ENCODE measurements around the gene GABARAP.

Gene GABARAP

DNA sequence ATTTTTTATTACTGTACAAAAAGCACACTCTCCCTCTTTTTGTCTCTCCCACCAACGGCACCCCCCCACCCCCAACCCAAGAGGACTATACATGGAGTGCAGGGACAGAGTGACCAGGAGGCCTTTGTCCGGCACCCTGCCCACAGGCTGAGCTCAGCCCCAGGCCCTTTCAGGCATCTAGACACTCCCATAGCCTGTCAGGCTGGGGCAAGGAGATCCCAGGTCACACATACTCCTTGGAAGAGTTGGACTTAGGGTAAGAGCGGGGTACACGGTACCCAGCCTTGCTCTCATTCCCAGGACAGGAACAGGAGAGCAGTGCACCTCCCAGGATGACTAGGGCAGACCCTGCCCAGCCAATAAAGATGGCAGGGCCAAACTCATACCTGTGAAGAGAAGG is 17.9 kb upstream of the GABARAP start:
- peaks cover 31% of the 10 kb centered on the region for H3K4me1 ChIP-seq (ENCODE audit: control insufficient read depth, low read length)
- H3K9me3 ChIP-seq (ENCODE audit: control insufficient read depth, insufficient read depth, low read length): no peaks in the 10 kb centered on the region
- H3K36me3 ChIP-seq (ENCODE audit: control insufficient read depth, low read length): peaks cover 32% of the 10 kb centered on the region
- H3K9me2 ChIP-seq (replicated peaks; ENCODE audit: control insufficient read depth, low read length): no peaks in the 10 kb centered on the region
- H4K20me1 ChIP-seq (ENCODE audit: control insufficient read depth, insufficient read depth, low read depth, low read length): no peaks in the 10 kb centered on the region
- H3F3A ChIP-seq (ENCODE audit: control insufficient read depth, insufficient read depth): peaks cover 6% of the 10 kb centered on the region; the same call in 1 of the 2 replicates
- H3K4me3 ChIP-seq (ENCODE audit: low read length): no peak overlapping the region
- H3K27ac ChIP-seq (ENCODE audit: low read depth, low read length): no peak overlapping the region
- no peak for TF ChIP-seq EZH2phosphoT487 (IDR thresholded peaks at IDR 0.05; ENCODE audit: borderline replicate concordance, low read length)
- TF ChIP-seq, protein P1, sequence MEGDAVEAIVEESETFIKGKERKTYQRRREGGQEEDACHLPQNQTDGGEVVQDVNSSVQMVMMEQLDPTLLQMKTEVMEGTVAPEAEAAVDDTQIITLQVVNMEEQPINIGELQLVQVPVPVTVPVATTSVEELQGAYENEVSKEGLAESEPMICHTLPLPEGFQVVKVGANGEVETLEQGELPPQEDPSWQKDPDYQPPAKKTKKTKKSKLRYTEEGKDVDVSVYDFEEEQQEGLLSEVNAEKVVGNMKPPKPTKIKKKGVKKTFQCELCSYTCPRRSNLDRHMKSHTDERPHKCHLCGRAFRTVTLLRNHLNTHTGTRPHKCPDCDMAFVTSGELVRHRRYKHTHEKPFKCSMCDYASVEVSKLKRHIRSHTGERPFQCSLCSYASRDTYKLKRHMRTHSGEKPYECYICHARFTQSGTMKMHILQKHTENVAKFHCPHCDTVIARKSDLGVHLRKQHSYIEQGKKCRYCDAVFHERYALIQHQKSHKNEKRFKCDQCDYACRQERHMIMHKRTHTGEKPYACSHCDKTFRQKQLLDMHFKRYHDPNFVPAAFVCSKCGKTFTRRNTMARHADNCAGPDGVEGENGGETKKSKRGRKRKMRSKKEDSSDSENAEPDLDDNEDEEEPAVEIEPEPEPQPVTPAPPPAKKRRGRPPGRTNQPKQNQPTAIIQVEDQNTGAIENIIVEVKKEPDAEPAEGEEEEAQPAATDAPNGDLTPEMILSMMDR (IDR thresholded peaks at IDR 0.05; ENCODE audit: low read depth, low read length, poor library complexity, severe bottlenecking): no peak
- no peaks in the 10 kb centered on the region for H3K79me2 ChIP-seq (ENCODE audit: control insufficient read depth, low read length)
- peaks cover 32% of the 10 kb centered on the region for H3K27me3 ChIP-seq (ENCODE audit: control insufficient read depth, low read length)
- H3K4me2 ChIP-seq (ENCODE audit: low read length): no peak overlapping the region

DNA sequence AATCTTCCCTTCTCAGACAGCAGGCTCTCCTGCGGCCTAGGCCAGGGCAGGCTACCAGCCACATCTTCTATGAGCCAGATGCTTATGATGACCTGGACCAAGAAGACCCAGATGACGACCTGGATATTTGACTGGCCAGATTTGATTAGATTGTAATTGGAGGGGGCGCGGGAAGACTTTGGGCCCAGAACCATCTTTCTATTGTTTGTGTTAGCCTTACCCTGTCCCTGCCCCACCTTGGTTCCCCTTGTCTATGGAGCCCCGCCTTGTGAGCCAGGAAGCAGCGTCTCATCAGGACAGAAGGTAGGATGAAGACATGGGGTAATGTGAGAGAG is 17.3 kb upstream of the GABARAP start:
- peaks cover 38% of the 10 kb centered on the region for H3K36me3 ChIP-seq (ENCODE audit: control insufficient read depth, low read length)

DNA sequence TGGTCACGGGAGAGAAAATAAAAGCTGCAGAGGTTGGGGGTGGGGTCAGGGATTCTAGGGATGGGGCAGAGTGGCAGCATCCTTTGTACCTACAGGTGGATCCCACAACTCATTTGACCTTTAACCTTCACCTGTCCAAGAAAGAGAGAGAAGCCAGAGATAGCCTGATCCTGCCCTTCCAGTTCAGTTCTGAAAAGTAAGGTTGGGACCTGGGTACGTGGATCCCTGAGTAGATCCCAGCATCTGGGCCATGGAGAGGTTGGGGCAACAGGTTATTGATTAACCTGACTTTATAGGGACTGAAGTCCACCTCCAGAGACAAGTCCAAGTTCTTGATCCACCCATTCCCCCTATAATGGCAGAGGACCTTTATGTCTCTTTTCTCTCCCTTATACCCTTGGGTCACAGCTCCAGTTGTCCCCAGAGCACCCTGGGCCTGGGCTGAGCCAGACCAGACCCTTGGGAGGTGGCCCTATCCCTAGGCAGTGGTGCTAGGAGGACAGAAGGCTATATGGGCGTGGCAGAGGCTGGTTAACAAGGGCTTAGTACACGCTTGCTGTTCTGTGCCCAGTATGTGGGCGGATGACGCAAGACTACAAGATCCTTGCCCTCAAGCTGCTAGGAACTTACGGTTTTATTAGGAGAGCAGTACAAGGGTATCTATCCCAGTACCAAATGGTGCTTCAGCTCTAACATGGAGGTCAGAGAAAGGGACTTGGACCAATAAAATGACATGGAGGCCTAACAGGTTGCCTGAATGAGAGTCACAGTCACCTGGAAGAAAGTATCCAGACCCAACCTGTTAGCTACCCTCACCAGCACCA is 16.7 kb upstream of the GABARAP start:
- Histone ChIP-seq H4K20me1 (ENCODE audit: control insufficient read depth, insufficient read depth, low read depth, low read length) (no peaks in the 10 kb centered on the region), H3K79me2 (ENCODE audit: control insufficient read depth, low read length) (peaks cover 4% of the 10 kb centered on the region), H3K9me3 (ENCODE audit: control insufficient read depth, insufficient read depth, low read length) (no peaks in the 10 kb centered on the region), H3K36me3 (ENCODE audit: control insufficient read depth, low read length) (peaks cover 44% of the 10 kb centered on the region), H3K9me2 (replicated peaks; ENCODE audit: control insufficient read depth, low read length) (no peaks in the 10 kb centered on the region), H3K4me3 (ENCODE audit: low read length) (no peak overlapping the region), H3K27ac (ENCODE audit: low read depth, low read length) (no peak overlapping the region), H3K27me3 (ENCODE audit: control insufficient read depth, low read length) (peaks cover 32% of the 10 kb centered on the region), H3K4me1 (ENCODE audit: control insufficient read depth, low read length) (peaks cover 31% of the 10 kb centered on the region), H3K4me2 (ENCODE audit: low read length) (no peak overlapping the region), H3F3A (ENCODE audit: control insufficient read depth, insufficient read depth) (peaks cover 6% of the 10 kb centered on the region; the same call in 1 of the 2 replicates)
- TF ChIP-seq EZH2phosphoT487 (IDR thresholded peaks at IDR 0.05; ENCODE audit: borderline replicate concordance, low read length): no peak

More for the DNA sequence above, 17.3 kb upstream of the GABARAP start:
- Histone ChIP-seq H3K4me1 (ENCODE audit: control insufficient read depth, low read length) (peaks cover 31% of the 10 kb centered on the region), H3K79me2 (ENCODE audit: control insufficient read depth, low read length) (no peaks in the 10 kb centered on the region; the same call in 1 of the 2 replicates), H3K27me3 (ENCODE audit: control insufficient read depth, low read length) (peaks cover 32% of the 10 kb centered on the region), H4K20me1 (ENCODE audit: control insufficient read depth, insufficient read depth, low read depth, low read length) (no peaks in the 10 kb centered on the region), H3K4me2 (ENCODE audit: low read length) (no peak overlapping the region), H3K4me3 (ENCODE audit: low read length) (no peak overlapping the region), H3F3A (ENCODE audit: control insufficient read depth, insufficient read depth) (peaks cover 6% of the 10 kb centered on the region; the same call in 1 of the 2 replicates), H3K27ac (ENCODE audit: low read depth, low read length) (no peak overlapping the region), H3K9me2 (replicated peaks; ENCODE audit: control insufficient read depth, low read length) (no peaks in the 10 kb centered on the region), H3K9me3 (ENCODE audit: control insufficient read depth, insufficient read depth, low read length) (no peaks in the 10 kb centered on the region)
- TF ChIP-seq EZH2phosphoT487 (IDR thresholded peaks at IDR 0.05; ENCODE audit: borderline replicate concordance, low read length): no peak
- TF ChIP-seq, protein P1 (IDR thresholded peaks at IDR 0.05; ENCODE audit: low read depth, low read length, poor library complexity, severe bottlenecking): no peak

DNA sequence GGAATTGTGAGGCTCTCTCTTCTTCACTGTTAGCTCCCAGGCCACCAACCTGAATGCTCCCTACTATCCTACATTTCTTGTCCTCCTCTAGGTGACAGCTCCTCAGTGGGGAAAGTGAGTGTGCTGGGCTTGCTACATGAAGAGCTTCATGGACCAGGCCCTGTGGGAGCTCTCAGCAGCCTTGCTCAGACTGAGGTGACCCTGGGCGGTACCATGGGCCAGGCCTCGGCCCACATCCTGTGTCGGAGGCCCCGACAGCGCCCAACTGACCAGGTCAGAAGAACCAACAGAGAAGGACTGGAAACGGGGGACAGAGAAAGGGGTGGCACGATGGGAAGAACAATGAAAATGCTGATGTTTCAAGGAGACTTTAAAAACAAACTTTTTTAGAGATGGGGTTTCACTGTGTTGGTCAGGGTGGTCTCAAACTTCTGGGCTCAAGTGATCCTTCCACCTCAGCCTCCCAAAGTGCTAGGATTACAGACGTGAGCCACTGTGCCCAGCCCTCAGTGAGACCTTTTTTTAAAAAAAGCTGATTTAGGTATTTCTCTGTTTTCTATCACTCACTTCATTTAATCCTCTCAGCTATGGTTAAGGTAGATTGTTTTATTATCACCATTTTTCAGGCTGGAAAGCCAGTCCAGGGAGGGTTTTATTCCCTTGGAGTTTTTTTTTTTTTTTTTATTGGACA is 14.7 kb upstream of the GABARAP start:
- Histone ChIP-seq H3K9me3 (ENCODE audit: control insufficient read depth, insufficient read depth, low read length) (no peaks in the 10 kb centered on the region), H4K20me1 (ENCODE audit: control insufficient read depth, insufficient read depth, low read depth, low read length) (no peaks in the 10 kb centered on the region), H3K4me3 (ENCODE audit: low read length) (no peak overlapping the region), H3K4me1 (ENCODE audit: control insufficient read depth, low read length) (peaks cover 19% of the 10 kb centered on the region), H3F3A (ENCODE audit: control insufficient read depth, insufficient read depth) (peaks cover 6% of the 10 kb centered on the region; the same call in 1 of the 2 replicates), H3K27ac (ENCODE audit: low read depth, low read length) (no peak overlapping the region), H3K4me2 (ENCODE audit: low read length) (no peak overlapping the region), H3K79me2 (ENCODE audit: control insufficient read depth, low read length) (peaks cover 18% of the 10 kb centered on the region), H3K9me2 (replicated peaks; ENCODE audit: control insufficient read depth, low read length) (no peaks in the 10 kb centered on the region), H3K36me3 (ENCODE audit: control insufficient read depth, low read length) (peaks cover 54% of the 10 kb centered on the region), H3K27me3 (ENCODE audit: control insufficient read depth, low read length) (peaks cover 14% of the 10 kb centered on the region)
- no peak for TF ChIP-seq EZH2phosphoT487 (IDR thresholded peaks at IDR 0.05; ENCODE audit: borderline replicate concordance, low read length)
- TF ChIP-seq, protein P1 (IDR thresholded peaks at IDR 0.05; ENCODE audit: low read depth, low read length, poor library complexity, severe bottlenecking): no peak

All from DOHH2 (cell line).